HG03039 (cell line): ENCODE results near the gene SEL1L2.

Experiments used
- ATAC-seq: cut with Tn5 transposase; IDR thresholded peaks from one replicate; pipeline ENCODE4 v1.9.1; 2021; ENCODE audit warnings: mild to moderate bottlenecking, moderate library complexity; ENCODE audit not compliant: unreplicated experiment

The SEL1L2 gene

GRCh38 chr20:13822459-13822858 lies 168.0 kb downstream of the SEL1L2 start:
- no peak for ATAC-seq

- no peak for ATAC-seq
These were observed 168.5 kb downstream of the SEL1L2 start for GRCh38 chr20:13821876-13822275.

GRCh38 chr20:13819885-13820645 lies 170.3 kb downstream of the SEL1L2 start:
- ATAC-seq, result no peak

- no peak for ATAC-seq
These were observed 173.1 kb downstream of the SEL1L2 start for GRCh38 chr20:13817342-13817741.

- no peak for ATAC-seq
These were observed 173.7 kb downstream of the SEL1L2 start for GRCh38 chr20:13816757-13817156.

- no peak for ATAC-seq
These were observed 175.7 kb downstream of the SEL1L2 start for GRCh38 chr20:13814672-13815071.

GRCh38 chr20:13813910-13814309 lies 176.5 kb downstream of the SEL1L2 start:
- ATAC-seq, result no peak

GRCh38 chr20:13810446-13810845 lies 180.0 kb downstream of the SEL1L2 start:
- ATAC-seq, result no peak

GRCh38 chr20:13809855-13810254 lies 180.6 kb downstream of the SEL1L2 start:
- no peak for ATAC-seq

GRCh38 chr20:13809373-13809772 lies 181.0 kb downstream of the SEL1L2 start:
- no peak for ATAC-seq

- no peak for ATAC-seq
These were observed 189.7 kb downstream of the SEL1L2 start for GRCh38 chr20:13800728-13801134.

- ATAC-seq, result no peak
These were observed 190.4 kb downstream of the SEL1L2 start for GRCh38 chr20:13799974-13800373.
